Kidney glomerular epithelial cell (primary cell): ENCODE measurements around the gene ARID1B.

Experiments
- DNase-seq: peaks from one replicate; lab custom pipeline; 2025; lab: John Stamatoyannopoulos, UW

Gene ARID1B

DNA sequence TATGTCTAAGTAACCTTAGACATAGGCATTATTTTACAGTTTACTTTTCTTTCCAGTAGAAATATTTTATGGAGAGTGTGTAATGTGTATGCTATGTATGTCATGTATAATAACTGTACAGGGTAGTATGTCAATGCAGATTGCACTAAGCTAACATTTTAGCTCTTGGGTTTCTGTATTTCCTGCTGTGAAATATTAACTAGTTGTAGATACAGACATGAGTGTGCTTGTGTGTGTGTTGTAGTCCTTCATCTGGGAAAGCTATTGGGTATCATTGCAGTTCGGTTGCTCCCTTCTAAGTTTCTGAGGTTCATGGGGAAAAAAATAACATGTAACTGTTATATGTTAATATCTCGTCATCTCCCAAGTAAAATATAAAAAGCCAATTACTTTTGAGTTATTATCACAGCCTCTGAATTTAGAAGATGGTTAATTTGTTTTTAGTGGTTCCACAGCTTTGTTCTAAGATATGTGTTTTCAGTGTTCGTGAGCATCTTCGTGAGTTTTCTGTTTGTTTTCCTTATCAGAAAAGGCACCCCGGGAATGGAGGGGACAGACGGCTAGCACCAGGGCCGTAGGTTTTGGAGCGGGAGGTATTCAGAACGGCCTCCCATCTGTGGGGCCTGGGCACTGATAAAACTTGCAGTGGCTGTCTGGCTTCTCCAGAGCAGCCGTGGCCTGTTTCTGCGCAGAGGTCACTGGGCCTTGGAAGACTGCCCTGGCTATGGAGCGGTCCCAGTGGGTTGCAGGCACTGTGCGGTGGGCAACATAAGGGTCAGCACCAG, 215.0 kb downstream of the ARID1B start:
- DNase-seq = no peak

DNA sequence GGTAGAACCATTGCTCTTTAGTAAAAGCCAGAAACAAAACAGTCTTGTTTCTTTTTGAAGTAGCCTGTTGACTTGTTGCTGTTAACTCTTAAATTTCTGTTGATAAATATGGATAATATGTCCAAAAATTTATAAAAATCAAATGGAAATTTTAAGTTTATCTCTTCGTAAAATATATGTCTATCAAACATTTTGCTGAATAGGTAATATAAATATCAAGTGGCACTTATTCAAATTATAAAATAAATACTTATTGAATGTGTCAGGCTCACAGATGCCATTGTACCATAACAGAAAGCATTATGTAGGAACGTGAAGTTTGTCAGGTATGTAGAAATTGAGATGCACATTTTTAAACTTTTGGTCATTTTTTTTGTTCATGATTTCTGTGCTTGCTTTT, 216.5 kb downstream of the ARID1B start:
- no peak for DNase-seq

DNA sequence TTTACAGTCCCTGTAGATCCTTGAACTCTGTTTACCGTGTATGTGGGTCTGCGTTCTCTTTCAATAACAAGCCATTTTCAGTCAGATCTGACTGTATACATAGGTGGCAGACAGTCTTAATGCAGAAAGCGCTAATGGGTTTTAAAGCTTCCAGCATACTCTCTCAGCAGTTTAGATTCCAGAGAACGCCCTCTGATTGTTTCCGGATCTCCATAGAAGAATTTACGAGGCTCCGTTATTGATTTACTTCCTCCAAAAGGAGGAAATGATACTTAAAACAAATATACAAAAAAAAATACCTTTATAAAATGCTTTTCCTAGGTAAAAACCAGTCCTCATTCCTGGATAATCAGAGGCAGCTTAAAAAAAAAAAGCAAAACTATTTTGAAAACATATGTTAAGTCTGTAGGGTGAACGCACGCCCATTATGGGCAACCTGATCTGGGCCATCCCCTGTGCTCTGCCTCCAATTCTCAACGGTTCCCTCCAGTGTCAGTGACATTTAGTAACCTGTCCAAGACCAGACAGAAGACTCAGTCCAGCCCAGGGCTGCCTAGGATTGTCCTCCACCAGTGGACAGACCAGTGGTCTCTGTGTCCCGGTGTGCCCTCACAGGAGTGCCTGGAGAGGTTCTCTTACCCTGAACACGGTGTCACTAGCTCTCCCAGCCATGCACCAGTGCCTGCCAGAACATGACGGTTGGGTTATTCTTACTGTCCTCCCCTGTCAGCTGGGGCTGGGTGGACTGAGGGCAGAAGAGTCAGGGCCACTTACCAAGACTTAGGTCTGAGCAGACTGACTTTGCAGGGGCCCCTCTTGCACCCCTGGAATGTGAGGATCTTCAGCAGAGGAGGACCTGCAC, 217.3 kb downstream of the ARID1B start:
- DNase-seq = no peak

DNA sequence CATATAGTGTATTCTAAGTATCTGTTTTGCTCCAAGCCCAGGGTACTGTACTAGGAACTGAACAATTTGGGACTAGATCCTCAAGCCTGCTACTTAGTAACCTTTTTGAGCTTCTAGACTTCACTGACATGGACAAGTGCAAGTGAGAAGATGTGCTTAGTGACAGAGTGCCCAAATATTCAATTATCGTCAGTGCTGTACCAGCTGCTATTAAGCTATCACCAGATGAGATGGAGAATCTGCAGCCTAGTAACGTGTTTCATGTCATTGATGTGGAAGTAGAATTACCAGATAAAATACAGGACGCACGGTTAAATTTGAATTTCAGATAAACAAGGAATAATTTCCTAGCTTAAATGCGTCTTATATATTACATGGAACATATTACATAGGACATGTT, 218.3 kb downstream of the ARID1B start:
- DNase-seq = no peak

DNA sequence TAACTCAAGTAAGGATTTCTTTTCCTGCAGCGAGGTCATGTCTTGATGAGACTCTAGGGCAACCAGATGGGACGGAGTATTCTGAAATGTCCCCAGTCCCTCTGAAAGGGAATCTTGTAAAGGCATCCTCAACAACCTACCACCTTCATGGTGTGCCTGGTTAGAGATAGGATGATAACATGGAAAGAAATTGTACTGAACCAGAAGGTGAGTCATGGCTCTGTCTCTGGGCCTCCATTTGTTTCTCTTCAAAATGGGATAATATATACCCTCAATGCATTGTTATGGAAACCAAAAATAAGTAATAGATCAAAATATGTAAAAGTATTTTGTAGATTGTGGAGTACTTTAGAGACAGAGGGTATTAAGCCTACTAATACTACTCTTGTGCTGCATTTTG, 219.1 kb downstream of the ARID1B start:
- DNase-seq = no peak

DNA sequence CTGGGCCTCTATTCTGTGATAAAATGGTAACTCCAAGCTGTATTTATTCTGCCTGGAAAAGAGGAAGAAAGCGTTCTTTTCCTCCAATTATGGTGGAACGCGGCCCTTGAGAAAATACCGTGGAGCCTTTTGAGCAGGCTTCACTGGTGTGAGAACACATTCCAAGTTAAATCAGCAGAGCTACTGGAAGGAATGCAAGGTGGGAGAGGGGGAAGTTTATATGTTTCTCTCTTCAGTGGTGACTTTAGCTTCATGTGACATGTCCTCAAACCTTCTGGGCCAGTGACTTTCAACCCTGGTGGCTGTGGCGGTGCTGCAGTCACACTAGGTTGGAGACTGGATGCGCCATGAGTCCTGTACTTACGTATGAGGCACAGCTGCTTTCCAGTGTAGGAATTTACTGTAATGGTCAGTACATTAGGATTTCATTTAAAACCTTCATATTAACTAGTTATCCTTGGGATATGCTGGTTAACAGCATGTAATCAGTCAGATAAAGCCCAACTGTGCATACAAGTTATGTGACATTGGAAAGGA, 221.7 kb downstream of the ARID1B start:
- no peak for DNase-seq

DNA sequence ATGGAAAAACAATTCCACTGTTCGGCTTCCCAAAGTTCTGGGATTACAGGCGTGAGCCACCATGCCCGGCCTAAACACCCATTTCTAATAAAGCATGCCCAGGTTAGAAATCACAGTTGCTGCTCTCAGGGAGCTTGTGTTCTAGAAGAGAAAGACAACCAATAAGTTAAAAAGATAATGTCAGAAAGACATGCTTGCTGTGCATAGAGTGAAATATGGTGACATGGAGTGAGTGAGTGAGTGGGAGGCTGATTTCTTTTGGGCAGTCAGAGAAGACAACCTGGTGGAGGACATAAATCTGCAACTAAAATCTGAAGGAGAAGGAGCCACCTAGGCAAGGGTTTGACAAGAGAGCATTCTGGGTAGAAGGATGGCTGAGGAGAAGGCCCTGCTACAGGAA, 222.6 kb downstream of the ARID1B start:
- DNase-seq = no peak

DNA sequence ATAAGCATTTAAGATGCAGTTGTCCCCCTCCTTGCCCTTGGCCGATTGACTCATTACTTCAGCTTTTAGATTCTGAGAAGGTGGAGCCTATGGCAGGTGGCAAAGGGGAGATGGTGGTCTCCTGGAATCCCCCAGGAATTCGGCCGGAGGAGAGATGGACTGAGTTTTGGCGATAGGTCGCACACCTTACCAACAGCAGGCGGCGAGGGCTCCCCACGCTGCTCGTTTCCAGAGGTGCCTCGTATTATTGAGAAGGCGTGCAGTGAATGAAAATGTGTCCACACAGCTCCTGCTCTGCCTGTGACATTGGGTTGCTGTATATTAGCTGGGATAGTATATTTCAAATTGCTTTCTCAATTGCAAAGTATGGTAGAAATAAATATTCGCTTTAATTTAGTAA, 224.5 kb downstream of the ARID1B start:
- DNase-seq = no peak

DNA sequence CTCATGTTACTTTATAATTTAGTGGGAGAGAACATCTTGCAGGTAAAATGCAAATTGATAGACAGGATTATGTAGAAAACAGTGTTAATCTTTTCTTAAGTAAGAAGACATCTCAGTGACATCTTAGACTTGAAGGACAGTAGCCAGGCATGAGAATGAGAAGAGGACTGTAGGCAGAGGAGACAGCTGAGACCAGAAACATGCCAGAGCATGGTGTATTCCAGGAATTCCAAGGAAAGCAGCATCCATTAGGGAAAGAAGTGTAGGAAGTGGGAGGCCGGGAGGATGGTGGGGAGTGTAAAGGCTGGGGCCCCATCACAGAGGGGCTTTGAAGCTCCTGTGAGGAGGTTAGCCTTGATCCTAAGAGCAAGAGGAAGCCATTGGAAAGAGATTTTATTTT, 225.6 kb downstream of the ARID1B start:
- DNase-seq = no peak

DNA sequence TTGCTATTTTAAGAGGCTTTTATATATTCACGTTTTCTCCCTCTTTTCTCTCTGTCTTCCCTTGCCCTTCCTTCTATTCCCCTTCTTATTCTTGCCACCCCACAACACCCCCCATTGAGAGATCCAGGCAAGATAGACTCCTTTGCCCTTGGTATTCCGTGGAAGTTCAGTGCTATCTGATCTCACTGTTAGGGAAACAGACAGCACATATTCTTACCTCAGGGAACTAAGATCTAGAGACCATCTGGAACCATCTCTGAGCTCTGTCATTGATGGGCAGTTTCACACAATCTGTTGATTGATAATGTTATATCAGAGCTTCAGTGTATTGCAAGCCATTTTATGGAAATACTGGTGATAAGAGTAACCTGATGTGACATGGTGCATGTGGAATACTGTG, 228.8 kb downstream of the ARID1B start:
- no peak for DNase-seq

DNA sequence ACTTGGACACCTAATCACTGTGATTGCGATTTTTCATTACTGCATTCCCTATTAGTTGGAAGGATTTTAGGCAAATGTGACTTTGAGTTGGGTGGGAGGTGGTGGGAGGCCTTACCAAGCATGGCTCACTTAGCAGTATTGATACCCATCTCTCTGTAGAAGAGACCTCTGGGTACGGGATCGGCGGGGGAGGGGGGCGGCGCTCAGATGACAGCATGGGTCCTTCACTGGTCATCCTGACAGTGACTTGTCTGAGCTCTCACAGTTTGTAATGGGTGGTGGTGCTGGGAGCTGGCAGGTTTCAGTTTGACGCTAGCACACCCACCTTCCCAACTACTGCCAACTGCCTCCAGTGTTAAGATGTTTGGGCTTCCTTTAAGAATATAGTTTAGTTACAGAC, 231.4 kb downstream of the ARID1B start:
- DNase-seq = no peak

DNA sequence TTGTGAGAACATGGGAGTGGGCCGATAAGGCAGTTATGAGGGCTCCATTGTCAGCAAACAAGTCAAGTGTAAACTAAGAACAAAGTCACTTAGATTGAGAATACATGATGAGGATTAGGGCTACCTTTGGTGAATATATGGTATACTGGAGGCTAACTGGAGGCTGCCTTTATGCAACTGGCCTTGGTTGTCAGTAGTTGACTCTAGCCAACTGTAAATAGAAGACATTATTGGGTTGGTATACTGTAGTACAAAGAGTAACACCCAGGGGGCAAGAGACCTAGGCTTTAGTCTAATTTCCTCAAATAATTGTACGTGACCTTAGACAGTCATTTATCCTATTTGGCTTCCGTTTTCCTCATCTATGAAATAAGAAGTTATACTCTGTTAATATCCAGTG, 235.2 kb downstream of the ARID1B start:
- DNase-seq = no peak

DNA sequence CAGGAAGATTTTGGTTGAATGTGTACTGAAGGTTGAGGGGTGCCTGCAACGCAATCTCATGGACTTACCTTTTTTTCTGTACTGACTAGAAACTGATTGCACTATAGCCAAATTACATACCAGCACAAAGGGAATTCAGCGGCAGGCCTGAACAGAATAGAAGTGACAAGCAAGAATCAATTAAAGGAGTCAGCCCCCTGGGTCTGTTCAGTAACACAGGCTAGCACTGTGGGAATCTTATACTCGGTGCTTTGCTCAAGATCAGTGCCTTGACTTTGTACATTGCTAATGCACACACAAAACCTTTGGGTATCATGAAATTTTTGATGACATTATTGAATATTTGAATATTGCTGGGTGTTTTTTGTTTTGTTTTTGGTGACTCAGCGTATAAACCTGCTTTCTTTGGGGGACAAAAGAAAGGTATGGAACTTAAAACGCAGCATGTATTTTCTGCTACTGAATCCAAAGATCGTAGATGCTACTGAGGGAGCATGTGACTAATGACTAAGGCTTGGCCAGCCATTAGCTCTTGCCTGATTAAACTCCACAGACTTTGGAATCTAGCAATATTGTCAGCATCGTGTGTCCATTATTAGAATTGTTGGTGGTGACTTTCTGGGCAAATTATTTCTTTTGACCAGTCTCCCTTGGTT, 236.6 kb downstream of the ARID1B start:
- no peak for DNase-seq

DNA sequence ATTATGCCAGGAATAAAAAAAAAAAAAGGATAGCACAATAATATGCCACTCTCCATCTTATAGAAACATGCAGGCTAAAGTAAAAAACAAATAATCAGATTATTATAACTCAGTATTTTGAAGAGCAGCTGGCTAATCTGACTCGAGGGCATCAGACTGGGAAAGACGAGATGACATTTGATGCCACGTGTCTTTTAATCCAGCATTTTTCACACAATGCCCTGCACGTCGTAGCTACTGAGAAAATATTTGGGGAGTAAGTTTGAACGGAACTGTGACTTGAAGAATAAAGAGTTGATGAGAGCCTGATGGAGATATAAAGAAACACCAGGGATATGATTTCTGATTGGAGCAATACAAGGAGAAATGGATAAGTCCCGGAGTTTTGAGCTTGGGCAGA, 237.7 kb downstream of the ARID1B start:
- DNase-seq = no peak

DNA sequence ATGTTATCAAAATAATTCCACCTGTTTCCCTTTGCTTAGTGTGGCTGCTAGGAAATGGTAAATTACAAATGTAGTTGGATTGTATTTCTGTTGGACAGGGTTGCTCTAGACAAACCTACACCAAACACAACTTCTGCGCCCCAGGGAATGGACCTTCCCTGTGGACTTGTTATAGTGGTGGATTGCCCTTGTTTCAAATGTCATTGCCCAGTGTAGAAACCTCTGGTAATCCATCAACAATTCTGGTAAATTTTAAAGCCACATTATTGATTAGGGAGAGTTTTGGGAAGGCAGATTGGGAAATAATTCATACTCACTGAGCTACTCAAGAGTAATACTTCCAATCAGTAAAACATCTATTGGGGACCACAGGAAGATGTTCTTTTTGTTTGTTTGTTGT, 239.8 kb downstream of the ARID1B start:
- DNase-seq = no peak

DNA sequence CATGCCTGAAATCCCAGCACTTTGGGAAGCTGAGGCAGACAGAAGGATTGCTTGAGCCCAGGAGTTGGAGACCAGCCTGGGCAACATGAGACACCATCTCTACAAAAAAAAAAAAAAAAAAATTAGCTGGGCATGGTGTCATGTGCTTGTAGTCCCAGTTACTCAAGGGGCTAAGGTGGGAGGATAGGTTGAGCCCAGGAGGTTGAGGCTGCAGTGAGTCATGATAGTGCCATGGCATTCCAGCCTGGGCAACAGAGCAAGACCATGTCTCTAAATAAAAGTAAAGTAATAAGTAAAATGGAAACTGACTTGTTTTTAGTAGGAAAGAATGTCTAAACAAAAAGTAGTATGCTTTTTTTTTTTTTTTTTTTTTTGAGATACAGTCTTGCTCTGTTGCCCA, 240.7 kb downstream of the ARID1B start:
- DNase-seq = peak; percentile 94

DNA sequence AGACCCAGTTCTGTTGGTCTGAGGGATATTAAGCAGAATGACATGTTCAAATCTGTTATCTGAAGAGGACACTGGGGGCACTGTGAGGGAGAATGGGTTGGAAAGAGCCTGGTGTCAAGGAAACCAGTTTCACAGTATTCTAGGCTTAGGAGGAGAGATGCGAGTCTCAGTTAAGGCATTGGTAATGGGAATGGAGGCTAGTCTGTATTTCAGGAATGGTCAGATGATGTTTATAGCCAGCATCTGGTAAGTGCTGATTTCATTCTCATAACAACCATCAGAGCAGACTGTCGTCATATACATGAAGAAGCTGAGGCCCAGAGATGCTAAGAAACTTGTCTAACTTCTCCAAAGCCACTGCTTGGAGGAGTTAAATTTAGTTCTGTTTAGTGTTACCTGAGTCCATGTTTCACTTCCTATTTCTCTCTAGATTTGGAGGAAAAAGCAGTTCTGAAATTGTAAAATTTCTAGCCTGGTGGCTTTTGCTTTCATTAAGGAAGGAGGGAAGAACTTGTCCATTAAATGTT, 242.0 kb downstream of the ARID1B start:
- no peak for DNase-seq

DNA sequence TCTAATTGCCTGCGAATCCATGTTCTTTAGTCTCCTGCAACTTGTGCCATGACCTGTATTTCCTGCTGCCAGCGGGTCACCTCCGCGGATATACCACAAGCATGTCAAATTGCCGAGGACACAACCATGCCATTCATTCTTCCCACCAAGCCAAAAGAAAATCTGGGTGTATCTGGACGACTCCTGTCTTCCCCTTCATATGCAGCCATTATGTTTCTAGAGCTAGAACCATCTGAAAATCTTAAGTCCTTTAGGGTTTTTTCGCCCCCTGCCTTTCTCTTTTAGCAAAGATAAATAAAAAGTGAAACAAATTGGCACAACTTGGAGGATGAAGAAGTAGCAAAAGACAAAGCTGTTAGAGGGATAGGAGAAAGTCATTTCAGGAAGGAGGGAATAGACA, 242.6 kb downstream of the ARID1B start:
- DNase-seq = no peak

DNA sequence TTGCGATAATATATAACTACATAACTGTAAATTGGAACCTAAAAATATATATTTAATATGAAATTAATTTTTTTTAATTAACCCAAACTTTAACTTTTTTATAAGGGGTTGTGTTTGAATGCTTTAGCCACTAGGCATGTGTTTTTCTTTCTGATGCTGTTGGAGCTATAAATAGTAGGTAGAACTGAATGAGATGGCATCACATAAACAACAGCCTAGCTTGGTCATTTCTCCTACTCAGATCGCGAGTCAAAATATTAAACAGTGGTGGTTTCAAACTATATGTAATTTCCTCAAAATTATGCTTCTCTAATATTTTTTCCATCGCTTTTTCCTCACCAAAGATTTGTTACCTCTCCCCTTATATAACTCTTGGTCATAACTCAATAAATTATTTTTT, 243.2 kb downstream of the ARID1B start:
- DNase-seq = no peak

DNA sequence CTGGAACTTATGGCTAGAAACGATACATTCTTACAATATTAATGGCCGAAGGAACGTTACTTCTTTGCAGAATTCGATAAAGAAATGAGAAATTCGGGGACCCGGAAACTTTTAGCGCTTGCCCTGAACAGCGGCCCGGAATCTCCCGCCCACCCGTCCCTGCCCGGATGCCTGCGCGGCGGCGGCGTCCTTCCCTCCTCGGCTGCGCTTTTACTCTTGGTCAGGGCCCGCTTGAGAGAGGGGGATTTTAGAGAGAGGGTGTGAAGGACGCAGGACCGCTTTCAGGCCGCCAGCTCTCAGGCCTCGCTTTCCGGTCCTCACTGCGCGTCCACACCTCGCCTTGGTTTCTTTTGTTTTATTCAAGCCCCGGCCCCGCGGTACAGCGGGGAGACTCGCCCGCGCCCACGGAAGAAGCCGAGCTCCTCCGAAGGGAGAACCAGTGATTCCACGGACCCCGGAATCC, 243.7 kb downstream of the ARID1B start:
- DNase-seq = peak; percentile 66

DNA sequence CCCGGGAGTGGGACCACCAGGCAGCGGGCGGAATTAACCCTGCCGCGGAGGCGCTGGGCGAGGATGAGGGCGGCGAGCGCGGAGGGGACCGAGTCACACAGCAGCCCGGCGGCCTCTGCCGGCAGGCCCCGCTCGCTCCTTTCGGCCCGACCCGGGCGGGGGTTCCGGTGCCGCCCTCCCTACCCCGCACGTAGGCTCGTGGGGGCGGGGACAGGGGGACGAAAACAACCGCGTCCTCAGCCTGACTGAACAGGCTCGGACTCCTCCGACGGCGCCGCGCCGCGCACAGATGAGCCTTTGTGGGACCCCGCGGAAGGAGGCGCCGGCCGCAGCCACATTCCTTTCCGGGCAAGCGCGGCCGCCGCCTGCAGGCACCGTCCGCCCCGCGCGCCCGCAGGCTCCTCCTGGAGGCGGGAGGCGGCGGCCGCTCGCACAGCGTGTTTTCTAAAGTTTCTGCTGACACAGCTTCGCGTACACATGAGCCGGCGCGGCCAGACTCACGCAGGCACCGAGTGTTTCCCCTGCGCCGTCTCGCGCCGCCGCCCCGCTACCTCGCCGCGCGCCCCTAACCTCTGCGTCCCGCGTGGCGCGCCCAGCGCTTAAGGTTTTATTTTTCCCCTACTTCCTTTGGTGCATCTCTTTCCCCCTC, 244.3 kb downstream of the ARID1B start:
- peak; percentile 82 for DNase-seq
